Activated CD4-positive, alpha-beta memory T cell treated with anti-CD3 and anti-CD28 coated beads, Interleukin-2, amount 10 ng/mL, durations not matched to agents 7 days and 5 days (primary cell): ENCODE results near the gene TOP3B. TPM values are rescaled to one million over a fixed set of nuclear protein-coding genes. Genes with fewer than 3 reads are reported as not detected.

Experiments used
- CTCF ChIA-PET: fragments of 350-600 bp; sonication (Branson Sonifier 250); formaldehyde crosslinking; loops from one replicate; lab custom pipeline; 2021; ENCODE audit warnings: antibody characterized with exemption, inconsistent platforms; lab: Charles Lee
- POLR2A ChIA-PET: fragments of 350-600 bp; sonication (Branson Sonifier 250); formaldehyde crosslinking; loops from one replicate; lab custom pipeline; 2021; ENCODE audit warnings: antibody characterized with exemption; lab: Charles Lee
- DNase-seq: peaks from one replicate; pipeline ENCODE4 v3.0.0-alpha.2; 2020
- H3K27ac Mint-ChIP-seq: one replicate; pipeline ENCODE4 v1.8.0; 2021; ENCODE audit warnings: mild to moderate bottlenecking, mixed read lengths
- H3K27me3 Mint-ChIP-seq: one replicate; pipeline ENCODE4 v1.8.0; 2021; ENCODE audit warnings: mixed read lengths
- H3K36me3 Mint-ChIP-seq: one replicate; pipeline ENCODE4 v1.8.0; 2021; ENCODE audit warnings: low read depth, mixed read lengths
- H3K4me1 Mint-ChIP-seq: one replicate; pipeline ENCODE4 v1.8.0; 2021; ENCODE audit warnings: mixed read lengths
- H3K4me3 Mint-ChIP-seq: one replicate; pipeline ENCODE4 v1.8.0; 2021; ENCODE audit warnings: mild to moderate bottlenecking, mixed read lengths
- H3K9me3 Mint-ChIP-seq: one replicate; pipeline ENCODE4 v1.8.0; 2021; ENCODE audit warnings: mixed read lengths
- total RNA-seq, 2 experiments: library from RNA; stranded (reverse); gene quantifications; one replicate each; pipeline ENCODE4 v1.2.3, GENCODE V29; 2021

Gene TOP3B
- total RNA-seq, 2 experiments from 2014 or later, result 42.6 to 42.7 TPM

DNA sequence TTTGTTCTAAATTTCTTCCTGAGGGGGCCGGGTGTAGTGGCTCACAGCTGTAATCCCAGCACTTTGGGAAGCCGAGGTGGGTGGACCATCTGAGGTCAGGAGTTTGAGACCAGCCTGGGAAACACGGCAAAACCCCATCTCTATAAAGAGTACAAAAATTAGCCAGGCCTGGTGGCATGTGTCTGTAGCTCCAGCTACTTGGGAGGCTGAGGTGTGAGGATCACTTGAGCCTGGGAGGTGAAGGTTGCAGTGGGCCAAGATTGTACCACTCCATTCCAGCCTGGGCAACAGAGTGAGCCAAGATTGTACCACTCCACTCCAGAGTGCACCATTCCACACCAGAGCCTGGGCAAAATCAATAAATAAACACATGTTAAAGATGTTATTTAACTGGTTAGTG is 20.6 kb upstream of the TOP3B start:
- no peaks in the 10 kb centered on the region for H3K36me3 Mint-ChIP-seq
- no peaks in the 10 kb centered on the region for H3K9me3 Mint-ChIP-seq
- POLR2A ChIA-PET, result no interaction called here
- peaks cover 13% of the 10 kb centered on the region for H3K27me3 Mint-ChIP-seq
- CTCF ChIA-PET, result no interaction called here
- no peak overlapping the region for H3K27ac Mint-ChIP-seq
- H3K4me1 Mint-ChIP-seq, result no peaks in the 10 kb centered on the region
- DNase-seq, result no peak
- no peak overlapping the region for H3K4me3 Mint-ChIP-seq

DNA sequence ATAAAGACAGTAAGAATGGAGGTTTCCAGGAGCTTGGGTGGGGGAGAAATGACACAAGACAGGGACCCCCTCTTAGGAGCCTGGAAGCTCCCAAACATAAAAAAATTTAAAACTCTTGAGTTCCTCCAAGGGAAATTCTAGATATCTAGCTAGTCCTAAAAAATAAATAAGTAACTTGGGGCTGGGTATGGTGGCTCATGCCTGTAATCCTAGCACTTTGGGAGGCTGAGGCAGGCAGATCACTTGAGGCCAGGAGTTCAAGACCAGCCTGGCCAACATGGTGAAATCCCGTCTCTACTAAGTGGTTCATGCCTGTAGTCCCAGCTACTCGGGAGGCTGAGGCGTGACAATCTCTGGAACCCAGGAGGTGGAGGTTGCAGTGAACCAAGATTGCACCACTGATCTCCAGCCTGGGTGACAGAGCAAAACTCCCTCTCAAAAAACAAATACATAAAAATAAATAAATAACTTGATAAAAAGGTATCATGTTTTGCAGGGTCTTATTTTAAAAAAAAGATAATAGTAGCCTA is 20.0 kb upstream of the TOP3B start:
- no peak overlapping the region for H3K27ac Mint-ChIP-seq
- ChIA-PET POLR2A (no interaction called here), CTCF (interaction anchor here (0.8 kb wide), 1 partner anchor 30 kb away, joined by 3 read pairs; no protein-coding TSS in a partner anchor)
- DNase-seq, result no peak
- no peak overlapping the region for H3K4me3 Mint-ChIP-seq
- peaks cover 13% of the 10 kb centered on the region for H3K27me3 Mint-ChIP-seq
- no peaks in the 10 kb centered on the region for H3K36me3 Mint-ChIP-seq
- H3K9me3 Mint-ChIP-seq, result no peaks in the 10 kb centered on the region
- no peaks in the 10 kb centered on the region for H3K4me1 Mint-ChIP-seq

DNA sequence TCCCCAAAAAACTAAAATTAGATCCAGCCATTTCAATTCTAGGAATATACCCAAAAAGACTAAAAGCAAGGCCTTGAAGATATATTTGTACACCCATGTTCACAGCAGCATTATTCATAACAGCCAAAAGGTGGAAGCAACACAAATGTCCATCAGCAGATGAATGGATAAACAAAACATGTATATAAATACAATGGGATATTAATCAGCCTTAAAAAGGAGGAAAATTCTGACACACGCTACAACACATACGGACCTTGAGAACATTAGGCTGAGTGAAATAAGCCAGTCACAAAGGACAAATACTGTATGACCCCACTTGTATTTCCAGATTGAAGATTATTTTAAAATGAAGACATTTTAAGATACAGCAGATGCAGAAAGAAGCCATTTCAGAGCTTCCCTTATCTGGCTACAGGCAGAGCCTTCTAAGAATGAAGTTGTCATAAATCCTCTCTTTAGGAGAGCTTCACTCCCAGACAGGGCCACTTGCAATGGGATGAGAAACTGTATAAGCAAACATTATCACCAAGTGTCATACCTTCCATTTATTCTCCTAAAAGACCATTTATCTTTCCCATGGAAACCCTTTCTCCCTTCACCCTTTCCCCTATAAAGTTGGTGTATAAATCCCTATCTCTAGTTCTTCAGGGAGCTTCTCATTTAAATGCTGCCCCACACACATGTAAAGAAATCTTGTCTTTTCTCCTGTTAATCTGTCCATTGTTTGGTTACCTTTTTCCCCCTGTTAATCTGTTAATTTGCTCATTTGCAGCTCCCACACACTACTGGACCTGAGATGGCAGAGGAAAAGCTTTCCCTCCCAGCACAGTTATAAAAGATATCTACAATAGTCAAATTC is 19.3 kb upstream of the TOP3B start:
- no peaks in the 10 kb centered on the region for H3K4me1 Mint-ChIP-seq
- no peaks in the 10 kb centered on the region for H3K9me3 Mint-ChIP-seq
- H3K27ac Mint-ChIP-seq, result no peak overlapping the region
- CTCF ChIA-PET, result interaction anchor here (0.8 kb wide), 1 partner anchor 30 kb away, joined by 3 read pairs; no protein-coding TSS in a partner anchor
- no peak for DNase-seq
- no peaks in the 10 kb centered on the region for H3K36me3 Mint-ChIP-seq
- peaks cover 13% of the 10 kb centered on the region for H3K27me3 Mint-ChIP-seq
- POLR2A ChIA-PET, result interaction anchor here (1.5 kb wide), 1 partner anchor 20 kb away, joined by 4 read pairs; the partner anchor contains the start of gene TOP3B
- H3K4me3 Mint-ChIP-seq, result no peak overlapping the region

DNA sequence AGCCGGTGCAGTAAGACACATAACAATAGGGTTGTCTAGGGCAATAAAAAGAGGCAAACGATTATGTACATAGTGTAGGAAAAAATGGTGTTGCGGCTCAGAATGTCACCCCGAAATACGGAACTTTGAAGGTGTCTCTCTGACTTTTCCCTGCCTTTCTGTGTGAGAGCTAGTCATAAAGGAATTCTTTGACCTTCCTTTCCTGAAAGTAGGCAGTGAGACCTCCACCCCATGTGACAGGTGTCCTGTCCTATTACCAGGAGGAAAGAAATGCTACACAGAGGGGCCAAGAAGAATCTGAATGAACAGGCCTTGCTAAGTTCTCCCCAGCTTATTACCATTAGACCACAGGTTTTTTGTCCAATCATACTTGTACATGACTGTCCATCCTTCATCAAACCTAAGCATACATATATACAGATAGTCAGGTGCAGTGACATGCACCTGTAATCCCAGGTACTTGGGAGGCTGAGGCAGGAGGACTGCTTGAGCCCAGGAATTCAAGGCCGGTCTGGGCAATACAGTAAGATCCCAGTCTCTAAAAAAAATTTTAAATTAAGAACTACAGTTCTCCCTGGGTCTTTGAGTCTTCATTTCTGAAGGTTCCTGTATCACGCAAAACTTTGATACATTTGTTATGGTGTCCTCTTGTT is 16.1 kb upstream of the TOP3B start:
- no peak overlapping the region for H3K27ac Mint-ChIP-seq
- H3K36me3 Mint-ChIP-seq, result no peaks in the 10 kb centered on the region
- peaks cover 13% of the 10 kb centered on the region for H3K27me3 Mint-ChIP-seq
- H3K4me3 Mint-ChIP-seq, result no peak overlapping the region
- POLR2A ChIA-PET, result no interaction called here
- DNase-seq, result no peak
- H3K4me1 Mint-ChIP-seq, result no peaks in the 10 kb centered on the region
- CTCF ChIA-PET, result interaction anchor here (0.7 kb wide), 1 partner anchor 236 kb away, joined by 3 read pairs; no protein-coding TSS in a partner anchor
- no peaks in the 10 kb centered on the region for H3K9me3 Mint-ChIP-seq

DNA sequence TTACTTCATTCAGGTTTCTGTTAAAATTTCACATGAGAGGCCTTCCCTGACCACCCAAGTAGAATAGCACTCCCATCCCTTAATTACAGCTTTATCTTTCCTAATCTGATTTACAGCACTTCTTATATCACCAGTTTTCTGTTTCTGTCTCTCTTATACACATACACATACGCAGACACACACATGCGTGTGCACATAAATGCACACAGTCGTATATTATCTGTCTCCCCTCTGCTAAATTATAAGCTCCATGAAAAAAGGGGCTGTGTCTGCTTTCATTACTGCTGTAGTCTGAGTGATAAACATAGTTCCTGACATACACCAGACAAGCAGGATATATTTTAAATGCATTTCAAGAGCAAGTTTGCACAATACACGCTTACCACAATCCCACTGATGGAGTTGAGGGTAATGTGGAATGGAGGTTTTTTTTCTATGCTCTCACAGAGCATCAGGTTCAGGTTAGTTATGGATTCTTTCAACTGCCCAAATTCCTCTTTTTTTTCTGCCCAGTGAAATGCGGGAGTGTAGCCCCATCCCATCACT is 13.7 kb upstream of the TOP3B start:
- CTCF ChIA-PET, result interaction anchor here (1.7 kb wide), 1 partner anchor 24 kb away, joined by 4 read pairs; no protein-coding TSS in a partner anchor
- Mint-ChIP-seq H3K27me3 (peaks cover 9% of the 10 kb centered on the region), H3K27ac (no peak overlapping the region), H3K4me1 (no peaks in the 10 kb centered on the region), H3K36me3 (no peaks in the 10 kb centered on the region), H3K9me3 (no peaks in the 10 kb centered on the region), H3K4me3 (no peak overlapping the region)
- no peak for DNase-seq
- POLR2A ChIA-PET, result no interaction called here

DNA sequence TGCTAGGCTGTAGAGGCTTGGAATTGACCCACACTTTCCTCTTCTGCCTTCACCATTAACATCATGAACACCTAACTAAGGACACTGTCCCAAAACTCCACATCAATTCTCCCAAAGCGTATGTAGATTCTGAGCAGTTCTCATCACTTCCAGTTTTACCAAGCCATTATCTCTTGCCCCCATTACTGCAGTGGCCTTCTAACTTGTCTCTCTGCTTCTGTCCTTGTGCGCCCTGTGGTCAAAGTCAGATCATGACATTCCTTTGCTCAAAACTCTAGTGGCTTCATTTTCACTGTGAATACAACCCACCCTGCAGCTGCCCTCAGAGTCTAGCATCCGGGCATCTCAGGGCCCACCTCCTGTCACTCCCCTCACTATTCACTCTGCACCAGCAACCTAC is 13.1 kb upstream of the TOP3B start:
- Mint-ChIP-seq H3K27ac (no peak overlapping the region), H3K27me3 (peaks cover 6% of the 10 kb centered on the region), H3K4me1 (no peaks in the 10 kb centered on the region), H3K9me3 (no peaks in the 10 kb centered on the region), H3K4me3 (no peak overlapping the region), H3K36me3 (no peaks in the 10 kb centered on the region)
- POLR2A ChIA-PET, result no interaction called here
- DNase-seq, result no peak
- CTCF ChIA-PET, result interaction anchor here (1.7 kb wide), 1 partner anchor 23 kb away, joined by 4 read pairs; no protein-coding TSS in a partner anchor

DNA sequence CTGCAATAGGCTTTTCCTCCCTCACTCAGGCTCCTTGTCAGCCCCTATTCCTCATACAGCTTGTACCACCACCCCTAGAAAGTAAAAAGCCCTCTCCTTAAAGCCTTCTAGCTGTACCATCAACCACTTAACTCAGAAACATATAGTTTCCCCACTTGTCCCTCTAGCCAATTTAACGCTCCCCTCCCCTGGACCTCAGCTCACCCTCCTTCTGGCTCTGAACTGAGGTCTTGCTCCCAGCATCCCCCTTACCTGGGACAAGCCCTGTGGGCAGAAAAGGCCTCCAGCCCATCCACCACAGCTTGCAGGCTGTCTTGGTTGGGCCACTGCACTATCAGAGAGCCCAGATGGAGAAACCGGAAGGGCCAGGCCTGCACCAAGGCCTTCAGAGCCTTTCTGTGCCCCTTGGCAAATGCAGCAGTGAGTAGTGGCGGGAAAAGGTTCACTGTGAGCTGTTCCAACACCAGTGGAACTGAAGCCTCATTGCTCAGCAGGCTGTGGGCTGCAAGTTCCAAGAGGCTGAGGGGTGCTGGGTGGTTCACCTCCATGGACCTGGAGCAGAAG is 12.4 kb upstream of the TOP3B start:
- ChIA-PET CTCF (no interaction called here), POLR2A (no interaction called here)
- DNase-seq, result no peak
- no peak overlapping the region for H3K4me3 Mint-ChIP-seq
- H3K27ac Mint-ChIP-seq, result no peak overlapping the region
- H3K36me3 Mint-ChIP-seq, result no peaks in the 10 kb centered on the region
- H3K4me1 Mint-ChIP-seq, result no peaks in the 10 kb centered on the region
- H3K27me3 Mint-ChIP-seq, result peaks cover 2% of the 10 kb centered on the region
- H3K9me3 Mint-ChIP-seq, result no peaks in the 10 kb centered on the region

DNA sequence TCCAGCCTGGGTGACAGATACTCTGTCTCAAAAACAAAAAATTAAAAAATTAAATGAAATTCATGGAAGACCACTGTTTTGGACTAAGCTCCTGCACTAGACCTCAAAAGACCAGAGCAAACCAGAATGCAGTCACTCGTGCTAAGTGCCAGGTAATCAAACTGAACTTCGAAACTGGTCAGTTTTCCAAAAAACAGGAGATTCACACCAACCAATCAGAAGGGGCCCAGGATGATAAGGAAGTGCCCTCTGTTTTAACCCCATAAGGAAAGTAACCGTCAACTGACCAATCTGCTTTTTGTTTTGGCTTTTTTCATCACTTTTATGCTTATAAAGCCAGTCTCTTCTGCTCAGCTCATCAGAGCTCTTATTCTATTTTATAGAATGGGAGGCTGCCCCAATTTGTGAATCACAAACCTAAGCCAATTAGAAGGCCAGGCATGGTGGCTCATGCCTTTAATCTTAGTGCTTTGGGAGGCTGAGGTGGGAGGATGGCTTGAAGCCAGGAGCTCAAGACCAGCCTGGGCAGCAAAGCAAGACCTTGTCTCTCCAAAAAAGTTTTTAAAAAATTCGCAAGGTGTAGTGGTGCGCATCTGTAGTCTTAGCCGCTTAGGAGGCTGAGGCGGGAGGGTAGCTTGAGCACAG is 10.1 kb upstream of the TOP3B start:
- Mint-ChIP-seq H3K9me3 (no peaks in the 10 kb centered on the region), H3K27me3 (peaks cover 4% of the 10 kb centered on the region), H3K36me3 (no peaks in the 10 kb centered on the region), H3K4me3 (no peak overlapping the region), H3K4me1 (no peaks in the 10 kb centered on the region), H3K27ac (no peak overlapping the region)
- POLR2A ChIA-PET, result no interaction called here
- CTCF ChIA-PET, result no interaction called here
- DNase-seq, result no peak

DNA sequence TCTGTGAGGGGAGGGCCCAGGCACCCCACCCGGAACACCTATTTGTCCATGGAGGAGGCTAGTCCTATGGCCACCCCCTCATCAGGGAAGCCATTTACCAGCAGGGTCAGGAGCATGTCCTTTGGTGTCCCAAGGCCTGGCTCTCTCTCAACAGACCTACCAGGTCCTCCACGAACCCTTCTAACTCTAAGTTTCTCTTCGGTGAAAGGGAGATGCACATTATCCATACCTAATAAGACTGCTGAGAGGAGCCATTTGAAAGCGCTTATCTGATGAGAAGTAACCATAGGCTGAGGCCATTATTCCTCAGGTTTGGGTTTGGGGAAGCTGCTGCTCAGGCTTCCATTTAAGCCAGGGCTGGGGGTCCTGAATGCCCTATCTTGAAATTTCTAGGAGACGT is 9.2 kb upstream of the TOP3B start:
- Mint-ChIP-seq H3K4me1 (no peaks in the 10 kb centered on the region), H3K27ac (no peak overlapping the region), H3K9me3 (no peaks in the 10 kb centered on the region), H3K36me3 (no peaks in the 10 kb centered on the region), H3K4me3 (no peak overlapping the region), H3K27me3 (peaks cover 4% of the 10 kb centered on the region)
- no peak for DNase-seq
- ChIA-PET CTCF (no interaction called here), POLR2A (no interaction called here)

DNA sequence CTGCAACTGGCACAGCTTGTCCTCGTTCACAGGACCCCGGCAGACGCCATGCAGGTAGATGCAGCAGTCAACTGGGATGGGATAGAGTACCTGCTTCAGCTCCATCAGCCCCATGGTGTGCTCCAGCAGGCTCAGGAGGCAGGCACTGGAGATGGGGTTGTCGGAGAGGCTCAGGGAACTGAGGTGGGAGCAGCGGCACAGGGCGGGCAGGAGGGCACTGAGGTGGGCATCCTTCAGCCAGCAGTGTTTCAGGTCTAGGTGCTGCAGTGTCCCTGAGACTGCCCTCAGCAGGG is 8.7 kb upstream of the TOP3B start:
- POLR2A ChIA-PET, result no interaction called here
- no peak overlapping the region for H3K4me3 Mint-ChIP-seq
- no peak for DNase-seq
- CTCF ChIA-PET, result no interaction called here
- peaks cover 4% of the 10 kb centered on the region for H3K27me3 Mint-ChIP-seq
- no peak overlapping the region for H3K27ac Mint-ChIP-seq
- no peaks in the 10 kb centered on the region for H3K9me3 Mint-ChIP-seq
- H3K4me1 Mint-ChIP-seq, result no peaks in the 10 kb centered on the region
- H3K36me3 Mint-ChIP-seq, result no peaks in the 10 kb centered on the region

DNA sequence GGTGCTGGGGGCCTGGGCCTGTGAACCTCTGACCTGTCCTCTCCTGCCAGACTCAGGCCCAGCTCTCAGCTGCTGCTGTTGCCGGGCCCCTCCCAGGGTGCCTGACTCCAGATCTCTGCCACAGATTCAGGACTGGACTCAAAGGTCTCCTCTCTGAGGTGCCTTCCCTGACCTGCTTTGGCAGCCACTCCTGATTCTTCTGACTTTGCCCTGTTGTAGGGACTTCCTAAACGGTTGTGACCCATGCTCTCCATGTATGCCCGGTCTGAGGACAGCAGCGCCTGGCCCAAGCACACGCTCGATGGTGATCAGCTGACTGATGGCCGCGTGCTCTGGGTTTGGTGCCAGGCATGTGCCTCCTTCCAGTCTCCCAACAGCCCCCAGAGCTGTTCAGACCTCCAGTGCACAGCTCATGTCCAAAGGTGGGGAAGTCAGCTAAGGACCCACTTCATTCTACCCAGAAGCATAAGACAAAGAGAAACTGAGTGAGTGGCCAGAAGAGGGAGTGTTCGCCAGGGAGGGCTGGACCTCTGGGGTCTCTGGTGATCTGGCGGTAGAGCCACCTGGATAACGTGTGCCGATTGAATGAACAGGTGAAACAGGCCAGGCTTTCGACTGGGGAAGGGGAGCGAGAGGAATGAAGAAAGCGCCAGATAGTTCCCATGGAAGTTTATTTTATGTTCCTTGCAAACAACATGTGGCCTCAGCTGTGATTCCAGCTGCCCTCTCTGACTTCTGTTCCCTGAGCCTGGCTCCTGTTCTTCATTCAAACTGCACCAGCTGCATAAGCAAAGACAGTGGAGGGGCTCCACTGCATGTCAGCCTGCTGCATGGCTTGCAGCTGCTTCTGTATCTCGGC is 8.1 kb upstream of the TOP3B start:
- Mint-ChIP-seq H3K4me3 (no peak overlapping the region), H3K36me3 (no peaks in the 10 kb centered on the region), H3K4me1 (no peaks in the 10 kb centered on the region), H3K27ac (no peak overlapping the region), H3K27me3 (peaks cover 4% of the 10 kb centered on the region), H3K9me3 (no peaks in the 10 kb centered on the region)
- CTCF ChIA-PET, result interaction anchor here (0.5 kb wide), 1 partner anchor 17 kb away, joined by 3 read pairs; no protein-coding TSS in a partner anchor
- POLR2A ChIA-PET, result no interaction called here
- DNase-seq, result no peak

DNA sequence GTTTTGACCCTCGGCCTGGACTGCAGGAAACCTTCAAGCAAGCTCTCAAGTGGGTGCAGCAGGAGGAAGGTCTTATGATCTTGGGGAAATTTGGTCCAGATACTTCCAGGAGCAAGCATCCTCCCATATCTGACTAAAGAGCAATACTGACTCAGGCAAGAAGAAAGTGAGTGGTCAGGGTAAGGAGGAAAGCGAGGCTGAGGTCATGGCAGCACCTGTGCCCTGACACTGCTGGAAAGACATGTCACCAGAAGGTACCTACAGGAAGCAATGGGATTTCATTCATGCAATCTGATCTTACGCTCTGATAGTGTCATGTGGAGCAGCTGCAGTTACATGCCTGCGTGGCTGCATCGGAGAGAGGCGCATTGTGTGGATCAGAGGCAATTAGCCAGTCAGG is 6.5 kb upstream of the TOP3B start:
- Mint-ChIP-seq H3K9me3 (no peaks in the 10 kb centered on the region), H3K27me3 (peaks cover 4% of the 10 kb centered on the region), H3K4me3 (no peak overlapping the region), H3K36me3 (no peaks in the 10 kb centered on the region), H3K4me1 (no peaks in the 10 kb centered on the region), H3K27ac (no peak overlapping the region)
- DNase-seq, result no peak
- POLR2A ChIA-PET, result no interaction called here
- CTCF ChIA-PET, result no interaction called here
